Measurements from ENCODE around the gene LLGL1. TPM values are rescaled to one million over a fixed set of nuclear protein-coding genes. Genes with fewer than 3 reads are reported as not detected.

Gene LLGL1
- total and polyA plus RNA-seq, 7 experiments from 2014 or later = 0.89 to 21.6 (median 13.6) TPM

DNA sequence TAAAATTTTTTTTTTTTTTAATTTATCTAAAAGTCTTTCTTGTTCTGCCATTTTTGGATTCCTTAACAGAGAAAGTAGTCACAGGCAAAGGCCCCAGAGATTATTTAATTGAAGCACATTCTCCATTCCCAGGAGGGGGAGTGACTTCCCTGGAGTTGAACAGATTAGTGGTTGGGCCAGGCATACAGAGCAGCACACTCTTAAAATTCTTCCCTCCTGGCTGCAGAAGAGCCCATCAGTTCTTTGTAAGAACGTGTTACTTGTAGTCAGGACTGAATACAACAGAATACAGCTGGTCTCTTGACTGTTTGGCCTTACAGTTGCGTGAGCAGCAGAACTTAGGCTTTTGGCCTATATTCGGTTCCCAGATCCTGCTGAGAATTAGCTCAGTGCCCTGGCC, 40.0 kb upstream of the LLGL1 start:
- peak overlapping the region; percentile 78 for H3K4me3 ChIP-seq (ENCODE audit: low read length)

GRCh38 chr17:18185832-18186626, 39.4 kb upstream of the LLGL1 start:
- ChIA-PET POLR2A (interaction anchor here (0.8 to 4.1 kb wide), 5 partner anchors 11 to 44 kb away, joined by 3 to 29 read pairs (median 3); no protein-coding TSS in a partner anchor), CTCF (interaction anchor here (0.9 to 1.0 kb wide), 2 partner anchors 31 to 33 kb away, joined by 3 read pairs; no protein-coding TSS in a partner anchor)
- peak overlapping the region; percentile 83 to 99 (median 94) for H3K4me3 Mint-ChIP-seq
- peaks cover 38 to 58% of the 10 kb centered on the region in 2 donors for H3K4me1 ChIP-seq (ENCODE audit: control insufficient read depth in 2 of 2, insufficient read depth in 2 of 2, low read length in 2 of 2)
- H3K27ac Mint-ChIP-seq = peak overlapping the region; percentile 30 to 98 (median 91)
- DNase-seq (no peak), ATAC-seq (no peak)
- H3K36me3 Mint-ChIP-seq = peaks cover 8 to 36% (median 10%) of the 10 kb centered on the region in 5 donors
- no peaks in the 10 kb centered on the region for H3K9me3 ChIP-seq (ENCODE audit: control insufficient read depth in 2 of 3, low read length in 3 of 3)
- H3K27ac ChIP-seq (ENCODE audit: low read depth, low read length) = peak overlapping the region; percentile 93
- peak overlapping the region; percentile 78 for H3K4me3 ChIP-seq (ENCODE audit: low read length)
- H3K27me3 ChIP-seq (ENCODE audit: control insufficient read depth in 2 of 2, insufficient read depth in 2 of 2, low read length in 2 of 2) = no peaks in the 10 kb centered on the region
- peaks cover 59 to 75% (median 65%) of the 10 kb centered on the region in 7 donors for H3K4me1 Mint-ChIP-seq
- H3K36me3 ChIP-seq (ENCODE audit: control insufficient read depth in 2 of 3, insufficient read depth in 3 of 3, low read length in 3 of 3) = peaks cover 0 to 23% (median 3%) of the 10 kb centered on the region in 3 experiments
- H3K27me3 Mint-ChIP-seq = peaks cover 0 to 3% (median 0%) of the 10 kb centered on the region in 5 donors
- peaks cover 0 to 4% (median 0%) of the 10 kb centered on the region in 11 donors for H3K9me3 Mint-ChIP-seq
- intact Hi-C loops (cut with micrococcal nuclease) = loop anchor here in 1 of 2 donors (10.0 kb wide), 1 partner anchor 669 kb away; the partner anchor contains the start of gene PRPSAP2

More for the DNA sequence above, 40.0 kb upstream of the LLGL1 start:
- Histone ChIP-seq H3K4me1 (ENCODE audit: control insufficient read depth in 2 of 2, insufficient read depth in 2 of 2, low read length in 2 of 2) (peaks cover 38 to 53% of the 10 kb centered on the region in 2 donors), H3K9me3 (ENCODE audit: control insufficient read depth in 2 of 3, low read length in 3 of 3) (no peaks in the 10 kb centered on the region), H3K27ac (ENCODE audit: low read depth, low read length) (peak overlapping the region; percentile 93), H3K27me3 (ENCODE audit: control insufficient read depth in 2 of 2, insufficient read depth in 2 of 2, low read length in 2 of 2) (no peaks in the 10 kb centered on the region), H3K36me3 (ENCODE audit: control insufficient read depth in 2 of 3, insufficient read depth in 3 of 3, low read length in 3 of 3) (peaks cover 0 to 17% (median 3%) of the 10 kb centered on the region in 3 experiments)
- intact Hi-C loops (cut with micrococcal nuclease) = loop anchor here in 1 of 2 donors (10.0 kb wide), 1 partner anchor 669 kb away; the partner anchor contains the start of gene PRPSAP2
- CTCF ChIA-PET = interaction anchor here (0.9 to 1.0 kb wide), 2 partner anchors 31 to 34 kb away, joined by 3 read pairs; no protein-coding TSS in a partner anchor
- Mint-ChIP-seq H3K4me3 (peak overlapping the region; percentile 83 to 99 (median 94)), H3K36me3 (peaks cover 8 to 36% (median 10%) of the 10 kb centered on the region in 5 donors), H3K27ac (peak overlapping the region; percentile 82 to 98 (median 92)), H3K27me3 (peaks cover 0 to 3% (median 0%) of the 10 kb centered on the region in 5 donors), H3K4me1 (peaks cover 53 to 69% (median 61%) of the 10 kb centered on the region in 7 donors), H3K9me3 (peaks cover 0 to 4% (median 0%) of the 10 kb centered on the region in 11 donors)
- POLR2A ChIA-PET = interaction anchor here (0.8 to 4.1 kb wide), 5 partner anchors 10 to 173 kb away, joined by 3 to 29 read pairs (median 4); no protein-coding TSS in a partner anchor
- ATAC-seq (no peak), DNase-seq (no peak)

GRCh38 chr17:18186627-18186982, 38.8 kb upstream of the LLGL1 start:
- ATAC-seq (no peak), DNase-seq (no peak)
- peak overlapping the region; percentile 83 to 99 (median 94) for H3K4me3 Mint-ChIP-seq
- peaks cover 63 to 81% (median 71%) of the 10 kb centered on the region in 7 donors for H3K4me1 Mint-ChIP-seq
- Histone ChIP-seq H3K9me3 (ENCODE audit: control insufficient read depth in 2 of 3, low read length in 3 of 3) (no peaks in the 10 kb centered on the region), H3K27me3 (ENCODE audit: control insufficient read depth in 2 of 2, insufficient read depth in 2 of 2, low read length in 2 of 2) (no peaks in the 10 kb centered on the region), H3K36me3 (ENCODE audit: control insufficient read depth in 2 of 3, insufficient read depth in 3 of 3, low read length in 3 of 3) (peaks cover 0 to 25% (median 3%) of the 10 kb centered on the region in 3 experiments), H3K4me3 (ENCODE audit: low read length) (peak overlapping the region; percentile 78), H3K4me1 (ENCODE audit: control insufficient read depth in 2 of 2, insufficient read depth in 2 of 2, low read length in 2 of 2) (peaks cover 40 to 59% of the 10 kb centered on the region in 2 donors), H3K27ac (ENCODE audit: low read depth, low read length) (peak overlapping the region; percentile 93)
- H3K27ac Mint-ChIP-seq = peak overlapping the region; percentile 12 to 98 (median 65)
- H3K36me3 Mint-ChIP-seq = peaks cover 8 to 39% (median 10%) of the 10 kb centered on the region in 5 donors
- intact Hi-C loops (cut with micrococcal nuclease) = loop anchor here in 1 of 2 donors (10.0 kb wide), 1 partner anchor 668 kb away; the partner anchor contains the start of gene PRPSAP2
- peaks cover 0 to 4% (median 0%) of the 10 kb centered on the region in 11 donors for H3K9me3 Mint-ChIP-seq
- POLR2A ChIA-PET = interaction anchor here (1.0 kb wide), 1 partner anchor 38 kb away, joined by 3 read pairs; no protein-coding TSS in a partner anchor
- CTCF ChIA-PET = interaction anchor here (1.0 kb wide), 1 partner anchor 32 kb away, joined by 3 read pairs; no protein-coding TSS in a partner anchor
- H3K27me3 Mint-ChIP-seq = peaks cover 0 to 3% (median 0%) of the 10 kb centered on the region in 5 donors

- peak overlapping the region; percentile 93 for H3K27ac ChIP-seq (ENCODE audit: low read depth, low read length)
- peaks cover 0 to 25% (median 3%) of the 10 kb centered on the region in 3 experiments for H3K36me3 ChIP-seq (ENCODE audit: control insufficient read depth in 2 of 3, insufficient read depth in 3 of 3, low read length in 3 of 3)
Measured at GRCh38 chr17:18187226-18187625, 38.2 kb upstream of the LLGL1 start.

DNA sequence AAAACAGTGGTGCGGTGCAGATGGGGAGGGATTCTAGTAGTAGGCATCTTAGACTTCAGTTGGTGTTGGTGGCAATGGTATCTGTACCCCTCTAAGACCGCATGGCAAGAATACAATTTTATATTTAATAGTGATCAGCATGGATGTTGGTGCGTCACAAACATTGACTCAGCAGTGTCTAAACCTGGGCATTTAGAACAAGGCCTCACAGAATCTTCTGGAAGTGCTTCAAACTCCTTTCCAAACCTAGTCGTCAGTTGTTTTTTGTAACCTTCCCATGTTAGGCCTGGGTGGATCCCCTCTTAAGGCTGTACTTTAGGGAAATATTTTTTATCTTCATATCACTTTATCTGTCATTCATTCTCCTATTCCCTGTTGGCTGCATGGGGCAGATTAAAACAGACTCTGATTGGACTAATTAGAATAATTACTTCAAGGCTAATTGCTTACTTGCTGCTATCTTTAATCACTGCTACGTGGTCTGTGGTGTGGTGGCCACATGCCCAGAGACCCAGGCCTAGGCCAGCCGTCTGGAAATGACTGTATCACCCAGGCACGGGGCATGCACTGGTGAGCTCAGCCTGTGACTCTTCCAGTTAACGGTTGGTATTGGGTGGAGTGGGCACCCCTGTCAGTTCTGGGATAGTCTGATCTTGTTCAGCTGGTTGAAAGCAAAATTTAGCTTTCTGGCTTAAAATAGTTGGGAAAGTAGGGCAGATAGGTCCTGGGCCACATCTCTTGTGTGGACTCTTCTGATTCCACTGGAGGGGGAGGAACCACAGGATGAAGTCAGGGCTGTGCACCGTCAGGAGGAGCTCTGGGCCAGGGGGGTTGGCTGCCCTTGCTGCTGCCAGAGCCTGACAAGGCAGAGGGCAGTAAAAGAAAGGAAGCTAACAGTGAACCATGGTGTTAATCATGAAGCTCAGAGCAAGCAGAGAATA, 37.3 kb upstream of the LLGL1 start:
- ATAC-seq = no peak
- intact Hi-C loops (cut with micrococcal nuclease) = loop anchor here in 1 of 2 donors (10.0 kb wide), 1 partner anchor 667 kb away; the partner anchor contains the start of gene PRPSAP2
- no peak for DNase-seq
- ChIA-PET POLR2A (interaction anchor here (0.6 to 1.3 kb wide), 3 partner anchors 11 to 439 kb away, joined by 3 read pairs; no protein-coding TSS in a partner anchor), CTCF (no interaction called here)
- peaks cover 8 to 39% (median 10%) of the 10 kb centered on the region in 5 donors for H3K36me3 Mint-ChIP-seq
- H3K4me1 Mint-ChIP-seq = peaks cover 62 to 78% (median 72%) of the 10 kb centered on the region in 7 donors
- peaks cover 0 to 25% (median 3%) of the 10 kb centered on the region in 3 experiments for H3K36me3 ChIP-seq (ENCODE audit: control insufficient read depth in 2 of 3, insufficient read depth in 3 of 3, low read length in 3 of 3)
- peaks cover 0 to 4% (median 0%) of the 10 kb centered on the region in 11 donors for H3K9me3 Mint-ChIP-seq
- H3K4me3 ChIP-seq (ENCODE audit: low read length) = peak overlapping the region; percentile 78
- peaks cover 0 to 3% (median 0%) of the 10 kb centered on the region in 5 donors for H3K27me3 Mint-ChIP-seq
- peaks cover 47 to 56% of the 10 kb centered on the region in 2 donors for H3K4me1 ChIP-seq (ENCODE audit: control insufficient read depth in 2 of 2, insufficient read depth in 2 of 2, low read length in 2 of 2)
- H3K4me3 Mint-ChIP-seq = peak overlapping the region; percentile 83 to 99 (median 94)
- peak overlapping the region; percentile 93 for H3K27ac ChIP-seq (ENCODE audit: low read depth, low read length)
- no peaks in the 10 kb centered on the region for H3K27me3 ChIP-seq (ENCODE audit: control insufficient read depth in 2 of 2, insufficient read depth in 2 of 2, low read length in 2 of 2)
- H3K27ac Mint-ChIP-seq = peak overlapping the region in 8 of 9 donors; percentile 36 to 98 (median 70)
- H3K9me3 ChIP-seq (ENCODE audit: control insufficient read depth in 2 of 3, low read length in 3 of 3) = no peaks in the 10 kb centered on the region

More at GRCh38 chr17:18187226-18187625, 38.2 kb upstream of the LLGL1 start:
- peak overlapping the region; percentile 83 to 99 (median 94) for H3K4me3 Mint-ChIP-seq
- Histone ChIP-seq H3K27me3 (ENCODE audit: control insufficient read depth in 2 of 2, insufficient read depth in 2 of 2, low read length in 2 of 2) (no peaks in the 10 kb centered on the region), H3K4me1 (ENCODE audit: control insufficient read depth in 2 of 2, insufficient read depth in 2 of 2, low read length in 2 of 2) (peaks cover 46 to 59% of the 10 kb centered on the region in 2 donors), H3K9me3 (ENCODE audit: control insufficient read depth in 2 of 3, low read length in 3 of 3) (no peaks in the 10 kb centered on the region), H3K4me3 (ENCODE audit: low read length) (peak overlapping the region; percentile 78)
- peak overlapping the region in 8 of 9 donors; percentile 12 to 98 (median 64) for H3K27ac Mint-ChIP-seq
- H3K9me3 Mint-ChIP-seq = peaks cover 0 to 4% (median 0%) of the 10 kb centered on the region in 11 donors
- ATAC-seq (no peak), DNase-seq (no peak)
- POLR2A ChIA-PET = interaction anchor here (0.6 to 1.3 kb wide), 2 partner anchors 12 to 440 kb away, joined by 3 read pairs; no protein-coding TSS in a partner anchor
- peaks cover 61 to 83% (median 74%) of the 10 kb centered on the region in 7 donors for H3K4me1 Mint-ChIP-seq
- peaks cover 8 to 39% (median 10%) of the 10 kb centered on the region in 5 donors for H3K36me3 Mint-ChIP-seq
- CTCF ChIA-PET = no interaction called here
- H3K27me3 Mint-ChIP-seq = peaks cover 0 to 3% (median 0%) of the 10 kb centered on the region in 5 donors
- intact Hi-C loops (cut with micrococcal nuclease) = loop anchor here in 1 of 2 donors (10.0 kb wide), 1 partner anchor 668 kb away; the partner anchor contains the start of gene PRPSAP2
